SKM-1 (cell line): Measurements from ENCODE around the gene MBP.
A peak's percentile ranks its signal among the peaks of the same experiment; 100 is the strongest.

ENCODE experiments used
- DNase-seq: peaks from one replicate; lab custom pipeline; 2025; ENCODE audit not compliant: unreplicated experiment; lab: John Stamatoyannopoulos, UW

MBP gene

DNA sequence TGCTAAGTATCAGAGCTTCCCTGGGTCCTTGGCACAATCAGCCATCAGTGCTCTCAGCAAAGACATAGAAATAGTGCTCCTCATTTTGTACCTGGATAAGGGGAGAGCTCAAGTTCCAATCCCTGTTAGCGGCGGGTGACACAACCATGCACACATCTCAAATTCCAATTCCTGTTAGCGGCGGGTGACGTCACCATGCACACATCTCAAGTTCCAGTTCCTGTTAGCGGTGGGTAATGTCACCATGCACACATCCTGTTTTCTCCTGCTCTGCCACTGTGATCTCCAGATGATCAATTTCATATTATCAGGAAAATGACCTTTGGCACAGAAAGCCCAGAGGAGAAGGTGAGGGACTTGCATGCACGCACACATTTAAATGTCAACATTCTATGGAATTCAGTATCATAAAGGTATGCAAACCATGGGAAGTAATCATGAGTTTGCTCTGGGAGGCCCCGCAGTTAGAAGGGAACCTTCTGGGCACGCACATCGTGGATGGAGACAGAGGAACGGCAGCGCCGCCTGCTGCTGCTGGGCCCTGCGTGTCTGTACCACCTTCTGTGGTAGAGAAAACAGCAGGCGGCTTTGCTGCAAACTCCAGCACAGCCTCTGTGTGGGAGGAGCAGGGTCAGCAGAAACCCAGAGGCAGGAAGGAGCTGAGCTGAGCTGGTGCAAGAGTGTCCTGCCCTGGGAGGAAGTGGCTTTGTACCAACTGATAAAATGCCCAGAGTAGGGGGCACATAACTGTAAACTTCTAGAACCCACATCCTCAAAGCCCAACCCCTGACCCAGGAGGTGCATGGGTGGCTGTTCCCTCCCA lies 77.8 kb downstream of the MBP start:
- DNase-seq, result peak; percentile 94

DNA sequence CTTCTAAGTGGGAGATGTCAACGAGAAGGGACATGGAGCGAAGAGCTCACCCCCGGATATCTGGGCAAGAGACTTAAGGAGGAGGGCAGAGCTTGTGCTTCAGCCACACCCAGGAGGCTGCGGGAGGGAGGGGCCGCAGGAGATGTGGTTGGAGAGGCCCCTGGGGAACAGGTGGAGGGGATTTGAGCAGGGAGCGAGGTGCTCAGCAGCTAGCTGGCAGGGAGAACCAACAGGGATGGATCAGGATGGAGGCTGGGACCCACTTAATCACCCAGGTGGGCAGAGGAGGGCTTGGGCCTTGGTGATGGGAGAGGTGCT lies 78.3 kb downstream of the MBP start:
- no peak for DNase-seq

DNA sequence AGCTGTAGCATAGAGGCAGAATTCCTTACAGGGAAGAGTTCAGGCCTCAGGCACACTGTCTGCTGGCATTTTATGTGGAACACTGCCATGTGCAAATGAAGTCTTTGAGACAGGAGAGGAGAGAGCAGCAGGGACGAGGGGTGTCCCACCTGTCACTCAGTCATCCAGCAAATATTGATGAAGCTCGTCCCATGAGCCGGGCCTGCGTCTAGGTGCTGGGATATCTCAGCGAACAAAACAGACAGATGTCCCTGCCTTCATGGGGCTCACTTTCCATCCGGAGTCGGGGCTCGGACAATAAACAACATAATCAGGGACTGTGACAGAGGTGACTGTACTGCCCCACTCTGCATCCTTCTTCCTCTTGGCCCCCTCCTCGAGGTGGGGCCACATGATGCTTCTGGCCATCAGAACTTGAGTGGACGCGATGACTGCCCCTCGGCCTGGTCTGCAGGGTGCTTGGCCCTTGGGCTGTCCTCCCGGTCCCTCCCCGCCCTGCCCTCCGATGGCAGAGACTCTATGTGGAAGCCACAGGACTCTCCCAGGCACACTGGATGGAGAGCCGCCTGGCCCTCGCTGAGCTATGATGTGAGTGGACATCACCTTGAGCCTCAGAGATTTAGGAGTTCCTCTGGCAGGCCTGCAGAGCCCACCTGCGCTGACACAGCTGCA lies 78.8 kb downstream of the MBP start:
- DNase-seq, result no peak

DNA sequence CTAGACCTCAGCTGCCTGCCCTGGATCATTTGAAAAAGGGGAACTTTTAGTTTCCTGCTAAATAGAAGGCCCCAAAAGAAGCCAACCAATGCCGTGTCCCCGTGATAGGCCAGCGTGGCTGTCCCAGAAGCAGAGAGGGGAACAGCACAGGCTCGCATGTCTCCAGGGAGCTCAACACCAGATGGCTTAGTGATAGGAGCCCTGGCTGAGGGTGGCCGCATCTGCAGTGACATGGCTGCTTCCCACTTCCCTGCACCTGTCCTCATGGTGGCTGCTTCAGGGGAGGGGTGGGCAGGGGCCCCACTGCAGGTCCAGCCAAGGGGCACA lies 79.6 kb downstream of the MBP start:
- DNase-seq, result peak; percentile 55

DNA sequence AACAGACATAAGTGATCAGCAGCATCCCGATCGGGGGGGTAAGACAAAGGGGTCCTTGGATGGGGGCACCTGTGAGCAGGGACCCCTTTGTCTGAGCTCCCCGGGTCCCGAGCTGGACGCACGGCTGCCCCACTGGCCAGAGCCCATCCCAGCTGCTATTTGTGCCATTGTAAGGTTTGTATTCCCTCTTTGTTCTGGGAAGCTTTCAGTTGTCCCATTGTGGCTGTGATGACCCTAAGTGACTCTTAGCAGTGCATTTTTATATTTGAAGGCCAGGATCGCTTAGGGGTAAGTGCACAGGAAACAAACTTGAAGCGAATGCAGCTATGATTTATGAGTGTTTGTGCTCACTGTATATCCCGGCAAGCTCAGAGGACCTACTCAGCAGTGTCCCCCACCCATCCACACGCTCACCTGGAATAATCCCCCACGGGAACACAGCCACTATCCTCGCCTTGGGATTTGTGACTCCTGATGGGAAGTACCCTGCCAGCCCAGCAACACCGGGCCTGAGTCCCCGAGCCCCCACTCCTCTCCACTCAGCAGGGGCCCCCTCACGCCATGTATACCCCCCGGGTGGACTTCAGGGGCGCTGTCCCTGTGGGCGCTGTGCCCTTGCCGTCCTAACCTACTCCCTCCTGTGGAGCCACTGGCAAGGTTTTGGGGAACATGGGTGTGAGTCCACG lies 80.1 kb downstream of the MBP start:
- DNase-seq, result no peak

DNA sequence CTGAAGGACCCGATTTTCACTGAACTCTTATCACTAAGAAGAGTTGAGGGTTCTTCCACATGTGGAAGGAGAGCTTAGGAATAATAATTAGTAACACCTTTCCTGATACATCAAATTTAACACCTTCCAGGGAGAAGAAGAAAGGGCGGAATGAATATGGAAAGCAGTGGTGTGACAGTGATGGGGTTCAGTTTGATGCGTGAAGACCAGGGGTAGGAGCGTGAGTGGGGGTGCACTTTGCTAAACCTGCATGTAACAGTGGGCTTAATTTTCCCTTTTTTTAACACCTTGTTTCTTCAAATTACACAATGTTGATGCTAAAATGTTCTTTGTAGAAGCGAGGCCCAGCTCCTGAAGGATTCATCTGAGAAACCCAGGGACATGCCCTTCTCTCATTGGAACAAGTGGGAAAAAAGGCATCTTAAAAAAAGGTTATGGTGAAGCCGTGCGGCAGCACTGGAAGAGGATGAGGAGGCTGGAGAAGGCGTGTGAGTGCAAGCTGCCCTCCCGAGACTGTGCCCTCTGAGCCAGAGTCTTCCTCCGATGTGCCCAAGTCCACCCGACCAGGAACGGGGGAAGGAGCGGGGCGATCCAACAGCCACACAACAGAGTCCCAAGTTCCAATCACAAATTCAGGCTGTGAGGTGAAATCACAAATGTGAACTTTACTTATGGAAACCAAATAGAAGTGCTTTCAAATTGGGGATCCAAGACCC lies 80.8 kb downstream of the MBP start:
- DNase-seq, result no peak

DNA sequence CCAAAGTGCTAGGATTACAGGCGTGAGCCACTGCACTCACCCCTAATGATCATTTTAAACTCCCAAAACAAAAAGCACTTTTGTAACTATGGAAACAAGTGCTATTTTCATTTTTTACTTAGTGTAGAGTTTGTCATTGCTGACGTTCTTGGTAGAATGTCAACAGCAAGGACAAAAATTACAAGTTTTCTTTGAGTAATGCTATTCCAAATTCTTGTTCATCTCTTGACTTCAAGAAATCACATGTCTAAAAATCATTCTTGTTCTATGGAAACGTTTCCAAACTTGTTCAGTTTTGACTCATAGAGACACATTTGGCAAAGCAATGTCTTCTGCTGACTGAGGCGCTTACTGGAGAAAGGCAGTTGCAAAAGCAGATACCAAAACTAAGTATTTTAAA lies 82.6 kb downstream of the MBP start:
- DNase-seq, result no peak

DNA sequence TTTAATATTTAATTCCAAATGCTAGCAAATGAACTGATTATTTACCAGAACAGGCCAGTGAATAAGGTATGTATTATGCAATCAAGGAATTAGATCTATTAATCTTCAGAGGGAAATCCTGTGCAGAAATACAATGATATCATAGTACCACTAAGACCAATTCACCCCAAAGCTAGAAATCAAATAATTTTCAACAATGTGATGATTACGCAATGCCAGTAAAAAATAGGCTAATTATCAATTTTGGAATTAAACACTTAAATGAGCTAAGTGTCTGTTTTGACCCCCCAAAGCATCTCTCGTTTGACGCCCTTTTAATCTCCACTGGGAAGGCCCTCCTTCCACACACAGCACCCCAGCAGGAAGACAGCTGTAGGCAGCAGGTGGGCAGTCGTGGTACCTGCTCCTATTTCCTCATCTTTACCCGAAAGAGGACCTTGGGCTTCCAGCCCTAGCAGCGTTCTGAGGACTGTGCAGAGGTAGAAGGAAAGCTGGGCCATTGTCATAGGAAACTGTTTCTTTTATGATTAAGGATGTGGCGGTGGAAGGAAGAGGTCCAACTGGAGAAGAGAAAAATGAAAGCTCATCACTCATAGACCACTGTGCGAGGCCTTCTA lies 84.7 kb downstream of the MBP start:
- no peak for DNase-seq

DNA sequence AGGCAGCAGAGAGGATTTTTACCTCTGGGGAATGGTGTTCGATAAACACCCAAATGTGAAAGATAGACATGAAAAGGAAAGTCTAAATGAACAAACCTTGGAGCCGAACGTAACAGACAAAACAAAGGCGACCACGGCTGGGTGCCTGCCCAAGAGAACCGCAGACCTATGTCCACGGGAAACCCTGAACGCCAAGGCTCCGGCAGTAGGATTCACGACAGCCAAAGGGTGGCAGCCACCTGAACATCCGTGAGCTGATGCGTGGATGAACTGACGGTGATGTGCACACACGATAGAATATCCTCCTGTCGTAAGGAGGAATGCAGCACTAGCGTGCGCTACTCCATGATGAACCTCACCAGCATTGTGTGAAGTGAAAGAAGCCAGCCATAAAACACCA lies 85.6 kb downstream of the MBP start:
- DNase-seq, result no peak

DNA sequence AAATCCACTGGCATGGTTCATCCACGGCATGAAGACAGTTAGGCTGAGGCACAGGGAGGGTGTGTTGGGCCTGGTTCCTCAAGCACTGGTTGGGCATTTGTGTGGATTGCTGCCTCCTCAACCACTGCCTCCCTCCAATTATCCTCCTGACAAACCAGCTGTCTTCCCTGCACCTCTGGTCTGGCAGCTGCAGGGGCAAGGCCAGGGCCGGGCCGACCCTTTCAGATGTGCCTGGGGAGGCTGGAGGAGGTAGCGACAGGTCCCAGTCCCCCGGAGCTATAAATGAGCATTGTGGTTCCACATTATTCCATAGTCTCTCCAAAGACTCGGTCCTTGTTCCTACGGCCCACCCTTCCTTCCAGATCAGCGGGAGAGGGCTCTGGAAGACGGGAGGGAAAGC lies 86.2 kb downstream of the MBP start:
- no peak for DNase-seq

DNA sequence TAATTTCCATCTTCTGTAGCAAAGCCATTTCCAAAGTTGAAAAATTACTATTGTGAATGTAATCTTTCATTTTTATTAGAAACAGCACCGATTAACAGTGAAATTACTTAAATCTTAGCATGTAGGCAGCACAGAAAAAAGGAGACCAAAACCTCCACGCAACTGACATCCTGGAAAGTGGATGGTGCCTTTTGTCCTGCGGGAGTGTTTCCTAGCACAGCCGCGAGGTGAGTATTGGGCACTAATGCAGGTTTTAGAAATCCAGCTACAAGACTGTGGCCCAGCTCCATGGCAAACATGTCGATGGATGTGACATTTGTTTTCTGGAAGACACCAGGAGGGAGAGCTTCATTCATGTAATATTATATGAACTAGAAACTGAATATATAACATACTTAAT lies 86.9 kb downstream of the MBP start:
- DNase-seq, result no peak

DNA sequence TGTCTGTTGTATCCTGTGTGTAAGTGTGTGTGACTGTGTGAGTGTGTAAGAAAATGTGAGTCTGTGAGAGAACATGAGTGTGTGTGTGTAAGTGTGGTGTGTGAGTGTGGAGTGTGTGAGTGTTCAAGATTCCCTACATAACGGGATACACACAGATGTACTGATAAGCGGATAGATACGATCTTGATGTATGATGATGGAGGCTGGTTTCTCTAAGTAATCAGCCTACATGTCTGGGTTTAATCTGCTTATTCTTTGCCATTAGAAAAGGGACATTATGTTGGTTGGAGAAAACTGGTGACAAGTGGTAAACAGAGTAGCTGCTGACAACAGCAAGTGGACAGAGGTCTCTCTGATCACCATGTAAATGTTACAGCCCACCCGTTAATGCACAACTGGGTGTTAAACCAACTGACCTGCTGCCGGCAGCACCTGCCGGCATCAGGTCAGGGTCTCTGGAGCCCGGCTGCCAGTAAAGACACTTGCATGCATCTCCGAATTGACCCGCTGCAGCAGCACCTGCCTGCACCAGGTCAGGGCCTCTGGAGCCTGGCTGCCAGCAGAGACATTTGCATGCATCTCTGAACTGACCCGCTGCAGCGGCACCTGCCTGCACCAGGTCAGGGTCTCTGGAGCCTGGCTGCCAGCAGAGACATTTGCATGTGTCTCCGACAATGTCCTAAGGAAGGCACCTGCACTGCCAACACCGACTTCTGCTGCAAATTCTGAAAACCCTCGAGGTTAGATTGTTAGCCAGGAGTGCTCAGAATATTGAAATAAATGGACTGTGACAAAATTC lies 87.5 kb downstream of the MBP start:
- no peak for DNase-seq

DNA sequence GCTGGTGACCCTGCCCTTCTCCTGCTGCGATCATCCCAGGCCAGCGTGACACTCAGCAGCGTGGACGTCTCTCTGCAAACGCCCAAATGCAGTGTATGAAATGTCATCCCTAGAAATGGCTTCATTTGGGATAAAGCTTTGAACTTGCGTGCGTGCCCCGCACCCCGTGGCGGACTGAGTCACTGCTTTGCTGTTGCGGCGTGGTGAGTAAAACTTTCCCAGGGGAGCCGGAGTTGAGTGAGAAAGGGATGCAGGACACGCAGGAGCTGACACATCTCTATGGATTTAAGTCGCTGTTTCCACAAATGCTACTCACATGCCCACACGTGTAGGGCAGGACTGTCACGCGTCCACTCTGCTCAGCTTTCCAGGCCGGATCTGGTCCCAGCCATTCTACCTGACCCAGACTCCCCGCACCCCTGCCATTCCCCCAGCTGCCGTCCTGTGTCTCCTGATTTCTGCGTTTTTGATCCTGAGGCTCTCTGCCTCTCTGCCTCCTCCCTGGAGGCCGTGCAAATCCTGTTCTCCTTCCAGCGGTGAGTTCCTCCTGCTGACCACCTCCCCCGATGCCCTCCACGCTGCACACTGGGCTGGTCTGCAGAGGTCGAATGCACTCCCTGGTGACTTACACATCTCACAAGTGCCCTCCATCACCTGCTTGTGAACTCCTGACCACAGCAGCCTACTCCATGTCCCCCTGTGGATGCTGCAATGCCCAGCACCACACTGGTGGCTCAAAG lies 88.9 kb downstream of the MBP start:
- no peak for DNase-seq

DNA sequence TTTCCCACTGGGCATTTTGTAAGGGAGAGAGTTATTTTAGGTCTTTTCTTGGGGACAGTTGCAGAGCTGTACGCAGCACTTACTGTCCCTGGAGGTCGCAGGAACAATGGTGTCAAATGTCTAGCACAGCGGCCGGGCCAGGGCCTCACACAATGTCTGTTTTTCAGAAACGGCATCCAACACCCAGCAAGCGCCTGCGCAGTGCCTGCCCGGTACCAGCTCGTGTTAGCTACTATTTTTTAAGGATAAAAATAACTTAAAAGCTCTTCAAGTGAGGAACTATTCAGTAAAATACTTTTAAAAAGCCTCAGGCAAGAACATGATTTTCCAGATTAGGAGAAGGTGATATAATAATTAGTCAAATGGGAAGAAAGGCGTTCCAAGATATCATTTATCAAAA lies 90.0 kb downstream of the MBP start:
- no peak for DNase-seq

DNA sequence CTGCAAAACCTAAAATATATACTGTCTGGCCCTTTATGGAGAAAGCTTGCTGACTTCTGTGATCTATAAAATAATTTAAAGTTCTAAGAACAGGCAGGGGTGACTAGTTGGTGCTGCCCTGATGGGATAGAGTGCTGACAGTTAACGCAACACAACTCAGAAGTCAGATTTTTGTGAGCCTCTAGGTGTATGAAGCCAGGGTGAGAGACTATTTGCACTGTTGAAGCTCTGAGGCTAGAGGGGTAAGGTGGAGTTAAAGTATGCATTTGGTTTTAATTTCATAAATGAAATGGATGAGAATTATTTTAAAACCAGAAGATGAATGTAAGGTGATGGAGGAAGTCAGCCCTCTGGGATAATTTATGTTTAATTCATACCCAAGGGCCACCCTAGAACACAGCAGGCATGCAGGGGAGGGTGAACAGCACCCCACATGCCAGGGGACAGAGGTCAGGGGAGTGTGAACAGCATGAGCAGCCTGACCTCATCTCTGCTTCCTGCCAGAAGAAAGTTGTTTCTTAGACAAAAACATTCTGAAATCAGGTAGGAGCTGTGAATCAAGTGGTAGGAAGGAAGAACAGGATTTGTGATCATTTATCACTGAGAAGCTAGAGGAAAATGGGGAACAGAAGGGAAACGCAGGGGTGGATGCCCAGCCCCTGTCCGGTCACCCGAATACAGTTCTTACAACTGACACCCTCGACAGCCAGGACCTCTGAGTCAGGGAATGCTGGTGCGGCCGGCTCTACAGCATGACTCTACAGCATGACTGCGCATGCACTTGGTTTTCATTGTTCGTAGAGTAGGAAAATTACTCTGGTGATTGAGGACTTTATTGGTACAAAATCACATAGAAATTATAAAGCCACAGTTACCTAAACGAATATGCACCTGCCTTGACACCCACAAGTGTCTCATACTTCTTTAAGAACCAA lies 93.1 kb downstream of the MBP start:
- DNase-seq, result no peak

DNA sequence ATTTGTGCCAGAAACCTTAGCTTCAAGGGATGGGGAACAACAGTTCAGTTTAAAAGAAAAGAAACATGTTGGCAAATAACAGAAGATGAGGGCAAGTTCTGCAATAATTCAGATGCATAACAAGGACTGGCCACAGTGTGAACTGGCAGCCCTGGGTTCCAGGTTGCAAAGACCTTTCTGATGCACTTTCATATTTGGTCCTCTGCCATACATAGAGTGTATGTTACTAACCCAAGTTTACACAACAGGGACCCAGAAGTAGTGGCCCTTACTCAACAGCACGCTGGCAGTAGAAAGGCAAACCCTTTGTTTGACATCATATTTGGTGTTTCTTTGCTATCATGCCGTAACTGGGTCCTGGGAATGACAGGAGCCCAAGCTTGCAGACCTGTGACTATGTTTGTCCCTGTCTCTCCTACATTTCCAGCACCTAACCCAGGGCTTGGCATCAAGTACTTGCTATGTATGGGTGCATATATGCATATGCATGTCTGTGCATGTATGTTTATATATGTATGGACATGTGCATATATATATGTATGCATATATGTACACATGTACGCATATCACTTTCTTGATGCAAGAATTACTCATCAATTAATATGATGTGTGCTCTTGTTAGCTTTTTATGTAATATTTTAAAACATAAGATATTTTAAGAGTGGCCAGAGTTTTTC lies 94.3 kb downstream of the MBP start:
- no peak for DNase-seq

DNA sequence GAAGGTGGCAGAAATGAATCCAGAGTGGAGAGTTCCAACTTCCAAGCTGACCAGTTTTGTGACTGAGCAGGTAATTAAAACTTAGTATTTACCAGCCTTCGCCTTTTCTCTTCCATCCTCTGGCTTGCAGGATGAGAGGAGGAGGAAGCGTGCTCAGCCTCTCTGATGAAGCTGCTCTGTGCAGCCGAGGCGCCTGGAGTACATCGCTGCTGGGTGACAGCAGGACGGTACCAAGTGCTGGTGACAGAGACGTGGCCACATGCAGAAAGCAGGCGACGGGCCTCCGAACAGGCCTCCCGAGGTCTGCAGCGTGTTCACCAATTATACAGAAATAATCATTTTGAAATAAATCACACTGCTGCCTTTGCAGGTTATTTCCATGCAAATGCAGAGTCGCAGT lies 95.0 kb downstream of the MBP start:
- DNase-seq, result no peak
